Stomach (tissue), 4 donors: ENCODE measurements around the gene KLF16.

Experiments used
- EP300 ChIP-seq: sonication (generic); formaldehyde crosslinking; IDR thresholded peaks from one replicate; pipeline ENCODE4 v1.6.1; 2017; ENCODE audit warnings: antibody characterized with exemption
- POLR2A ChIP-seq, 4 donors: fragments of 450-650 bp; IDR thresholded peaks; one replicate each; pipeline ENCODE4 v1.6.1; 2016; ENCODE audit warnings: antibody characterized with exemption in 4 of 4, control low read depth in 2 of 4, mild to moderate bottlenecking in 1 of 4, moderate library complexity in 1 of 4
- TF ChIP-seq, protein P1 (sequence below), 7 experiments: fragments of 450-650 bp in 4 of 7; fragments of 200-600 bp in 3 of 7; sonication (generic) in 3 of 7; IDR thresholded peaks; one replicate each; pipeline ENCODE4 v1.5.1; 2016 to 2019; ENCODE audit warnings: antibody characterized with exemption in 7 of 7, control low read depth in 2 of 7, mild to moderate bottlenecking in 1 of 7

DNA sequence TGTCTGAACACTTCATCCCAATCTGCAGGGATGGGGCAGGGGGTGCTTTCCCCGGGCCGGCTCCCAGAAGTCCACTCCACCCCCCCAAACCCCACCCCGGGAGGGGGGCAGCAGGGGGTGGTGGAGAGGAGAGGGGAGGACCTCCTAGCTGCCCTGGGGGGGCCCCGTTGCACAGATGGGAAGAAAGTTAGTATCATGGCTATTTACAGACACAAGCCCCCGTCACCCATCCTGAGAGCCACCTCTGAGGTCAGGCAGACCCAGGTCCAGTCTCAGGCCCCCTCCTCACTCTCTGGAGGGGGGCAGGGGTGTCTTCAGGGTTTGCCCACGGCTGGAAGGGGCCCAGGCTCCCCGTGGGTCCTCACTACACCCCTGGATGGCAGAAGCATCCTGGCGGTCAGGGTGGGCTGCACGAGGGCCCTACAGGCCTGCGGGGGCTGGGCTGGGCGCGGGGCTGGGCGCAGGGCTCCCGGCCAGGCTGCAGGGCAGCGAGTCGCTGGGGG, 9.3 kb downstream of the KLF16 start:
- TF ChIP-seq, protein P1, sequence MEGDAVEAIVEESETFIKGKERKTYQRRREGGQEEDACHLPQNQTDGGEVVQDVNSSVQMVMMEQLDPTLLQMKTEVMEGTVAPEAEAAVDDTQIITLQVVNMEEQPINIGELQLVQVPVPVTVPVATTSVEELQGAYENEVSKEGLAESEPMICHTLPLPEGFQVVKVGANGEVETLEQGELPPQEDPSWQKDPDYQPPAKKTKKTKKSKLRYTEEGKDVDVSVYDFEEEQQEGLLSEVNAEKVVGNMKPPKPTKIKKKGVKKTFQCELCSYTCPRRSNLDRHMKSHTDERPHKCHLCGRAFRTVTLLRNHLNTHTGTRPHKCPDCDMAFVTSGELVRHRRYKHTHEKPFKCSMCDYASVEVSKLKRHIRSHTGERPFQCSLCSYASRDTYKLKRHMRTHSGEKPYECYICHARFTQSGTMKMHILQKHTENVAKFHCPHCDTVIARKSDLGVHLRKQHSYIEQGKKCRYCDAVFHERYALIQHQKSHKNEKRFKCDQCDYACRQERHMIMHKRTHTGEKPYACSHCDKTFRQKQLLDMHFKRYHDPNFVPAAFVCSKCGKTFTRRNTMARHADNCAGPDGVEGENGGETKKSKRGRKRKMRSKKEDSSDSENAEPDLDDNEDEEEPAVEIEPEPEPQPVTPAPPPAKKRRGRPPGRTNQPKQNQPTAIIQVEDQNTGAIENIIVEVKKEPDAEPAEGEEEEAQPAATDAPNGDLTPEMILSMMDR (IDR thresholded peaks at IDR 0.05): no peak
- TF ChIP-seq EP300: no peak
- no peak for TF ChIP-seq POLR2A (IDR thresholded peaks at IDR 0.05)
